Measurements from ENCODE around the gene XYLB. TPM values are rescaled to one million over a fixed set of nuclear protein-coding genes. Genes with fewer than 3 reads are reported as not detected.
A peak's percentile ranks its signal among the peaks of the same experiment; 100 is the strongest.

The XYLB gene
- total and polyA plus RNA-seq, 2 of the 13 experiments (the other 11 are each of a cell fraction or from before 2014, with no cell fraction given) = 25.9 to 30.0 TPM

- TF ChIP-seq, protein P1, sequence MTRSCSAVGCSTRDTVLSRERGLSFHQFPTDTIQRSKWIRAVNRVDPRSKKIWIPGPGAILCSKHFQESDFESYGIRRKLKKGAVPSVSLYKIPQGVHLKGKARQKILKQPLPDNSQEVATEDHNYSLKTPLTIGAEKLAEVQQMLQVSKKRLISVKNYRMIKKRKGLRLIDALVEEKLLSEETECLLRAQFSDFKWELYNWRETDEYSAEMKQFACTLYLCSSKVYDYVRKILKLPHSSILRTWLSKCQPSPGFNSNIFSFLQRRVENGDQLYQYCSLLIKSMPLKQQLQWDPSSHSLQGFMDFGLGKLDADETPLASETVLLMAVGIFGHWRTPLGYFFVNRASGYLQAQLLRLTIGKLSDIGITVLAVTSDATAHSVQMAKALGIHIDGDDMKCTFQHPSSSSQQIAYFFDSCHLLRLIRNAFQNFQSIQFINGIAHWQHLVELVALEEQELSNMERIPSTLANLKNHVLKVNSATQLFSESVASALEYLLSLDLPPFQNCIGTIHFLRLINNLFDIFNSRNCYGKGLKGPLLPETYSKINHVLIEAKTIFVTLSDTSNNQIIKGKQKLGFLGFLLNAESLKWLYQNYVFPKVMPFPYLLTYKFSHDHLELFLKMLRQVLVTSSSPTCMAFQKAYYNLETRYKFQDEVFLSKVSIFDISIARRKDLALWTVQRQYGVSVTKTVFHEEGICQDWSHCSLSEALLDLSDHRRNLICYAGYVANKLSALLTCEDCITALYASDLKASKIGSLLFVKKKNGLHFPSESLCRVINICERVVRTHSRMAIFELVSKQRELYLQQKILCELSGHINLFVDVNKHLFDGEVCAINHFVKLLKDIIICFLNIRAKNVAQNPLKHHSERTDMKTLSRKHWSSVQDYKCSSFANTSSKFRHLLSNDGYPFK (CRISPR knock-in tag; IDR thresholded peaks at IDR 0.05; ENCODE audit: borderline replicate concordance) = no peak
- 0 out of 2 replicates have a peak, but pooled peaks have one; percentile 57 for TF ChIP-seq ZMYM3 (CRISPR knock-in tag; IDR thresholded peaks at IDR 0.05)
- Histone ChIP-seq H3K4me2 (ENCODE audit: low read depth, low read length) (peak overlapping the region; percentile 94), H3K4me1 (ENCODE audit: insufficient read depth, low read length) (peaks cover 50% of the 10 kb centered on the region), H2AFZ (ENCODE audit: low read length) (no peak overlapping the region), H3K27ac (ENCODE audit: extremely low read length, insufficient read depth, low read length) (no peak overlapping the region), H3K9ac (ENCODE audit: insufficient read depth, low read depth, low read length) (no peak overlapping the region), H3K27me3 (ENCODE audit: control insufficient read depth in 1 of 2, insufficient read depth in 2 of 2, low read length in 2 of 2) (no peaks in the 10 kb centered on the region), H4K20me1 (ENCODE audit: insufficient read depth, low read length) (peaks cover 24% of the 10 kb centered on the region), H3K79me2 (ENCODE audit: insufficient read depth, low read length) (peaks cover 64% of the 10 kb centered on the region), H3K4me3 (replicated peaks in 1 of 3; ENCODE audit: insufficient read depth in 1 of 3, low read depth in 2 of 3, low read length in 3 of 3) (peak overlapping the region; percentile 11 to 100 (median 22); a peak in 4 of 6 replicates), H3K36me3 (replicated peaks in 1 of 2; ENCODE audit: control insufficient read depth in 1 of 2, insufficient read depth in 2 of 2, low read length in 2 of 2) (peaks cover 11 to 39% of the 10 kb centered on the region in 2 experiments), H3K9me3 (ENCODE audit: low read length) (no peaks in the 10 kb centered on the region)
- intact Hi-C loops (cut with micrococcal nuclease; ENCODE audit: unreplicated experiment) = no loop called here
- ChIA-PET POLR2A (interaction anchor here (1.1 kb wide), 1 partner anchor 212 kb away, joined by 3 read pairs; the partner anchor contains the start of gene ACAA1), CTCF (ENCODE audit: low intra/inter-chr PET ratio, low total read pairs) (no interaction called here)
- ATAC-seq (no peak), DNase-seq (ENCODE audit: low spot score) (no peak), FAIRE-seq (no peak)
- no TSS peak for BruUV-seq (replicated peaks)
- in situ Hi-C loops (cut with HindIII; ENCODE audit: extremely low pct_ligation_motif_present, low pct_unique_long_range_greater_than_20kb) = loop anchor here (5.0 kb wide), 1 partner anchor 133 kb away; no protein-coding TSS in a partner anchor
- WGBS (ENCODE audit: low lambda C conversion rate) = 97% methylated on average over 4 of the region's 4 CpGs
These were observed 2.3 kb downstream of the XYLB start for GRCh38 chr3:38348903-38349302.

DNA sequence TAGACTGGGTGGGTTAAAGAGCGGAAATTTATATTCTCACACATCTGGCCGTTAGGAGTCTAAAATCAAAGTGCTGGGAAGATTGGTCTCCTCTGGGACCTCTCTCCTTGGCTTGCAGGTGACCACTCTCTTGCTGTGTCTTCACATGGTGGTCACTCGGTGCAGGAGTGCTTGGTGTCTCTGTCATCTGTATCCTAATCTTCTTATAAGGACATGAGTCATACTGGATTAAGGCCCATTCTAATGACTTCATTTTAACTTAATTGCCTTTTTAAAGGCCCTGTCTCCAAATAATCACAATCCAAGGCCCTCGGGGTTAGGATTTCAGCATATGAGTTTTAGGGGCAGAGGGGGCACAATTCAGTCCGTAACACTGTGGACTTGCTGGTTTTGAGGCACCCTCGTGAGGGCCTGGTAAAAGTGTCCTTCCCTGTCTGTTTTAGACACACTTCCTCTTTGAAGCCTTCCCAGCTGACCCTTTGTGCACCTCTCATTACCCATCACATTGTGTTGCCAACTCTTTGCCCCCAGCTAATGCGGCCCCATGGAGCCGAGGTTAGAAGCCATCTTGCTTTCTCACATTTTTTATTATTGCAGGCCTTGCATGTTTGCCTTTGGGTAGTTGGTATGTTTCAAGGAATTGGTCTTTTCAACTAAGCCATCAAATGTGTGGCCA is 3.2 kb downstream of the XYLB start:
- no TSS peak for BruUV-seq (replicated peaks)
- H3K4me1 ChIP-seq (ENCODE audit: insufficient read depth, low read length) = peaks cover 50% of the 10 kb centered on the region
- peaks cover 13 to 40% of the 10 kb centered on the region in 2 experiments for H3K36me3 ChIP-seq (replicated peaks in 1 of 2; ENCODE audit: control insufficient read depth in 1 of 2, insufficient read depth in 2 of 2, low read length in 2 of 2)
- no peak overlapping the region for H3K9ac ChIP-seq (ENCODE audit: insufficient read depth, low read depth, low read length)
- 87% methylated on average over 8 of the region's 8 CpGs for WGBS (ENCODE audit: low lambda C conversion rate)
- CTCF ChIA-PET (ENCODE audit: low intra/inter-chr PET ratio, low total read pairs) = no interaction called here
- in situ Hi-C loops (cut with HindIII; ENCODE audit: extremely low pct_ligation_motif_present, low pct_unique_long_range_greater_than_20kb) (loop anchor here (5.0 kb wide), 1 partner anchor 132 kb away; no protein-coding TSS in a partner anchor), intact Hi-C loops (cut with micrococcal nuclease; ENCODE audit: unreplicated experiment) (no loop called here)
- TF ChIP-seq DNMT1 (CRISPR knock-in tag; IDR thresholded peaks at IDR 0.05) = no peak
- no peak for TF ChIP-seq ZNF225 (CRISPR knock-in tag; IDR thresholded peaks at IDR 0.05)
- TF ChIP-seq, protein P2, sequence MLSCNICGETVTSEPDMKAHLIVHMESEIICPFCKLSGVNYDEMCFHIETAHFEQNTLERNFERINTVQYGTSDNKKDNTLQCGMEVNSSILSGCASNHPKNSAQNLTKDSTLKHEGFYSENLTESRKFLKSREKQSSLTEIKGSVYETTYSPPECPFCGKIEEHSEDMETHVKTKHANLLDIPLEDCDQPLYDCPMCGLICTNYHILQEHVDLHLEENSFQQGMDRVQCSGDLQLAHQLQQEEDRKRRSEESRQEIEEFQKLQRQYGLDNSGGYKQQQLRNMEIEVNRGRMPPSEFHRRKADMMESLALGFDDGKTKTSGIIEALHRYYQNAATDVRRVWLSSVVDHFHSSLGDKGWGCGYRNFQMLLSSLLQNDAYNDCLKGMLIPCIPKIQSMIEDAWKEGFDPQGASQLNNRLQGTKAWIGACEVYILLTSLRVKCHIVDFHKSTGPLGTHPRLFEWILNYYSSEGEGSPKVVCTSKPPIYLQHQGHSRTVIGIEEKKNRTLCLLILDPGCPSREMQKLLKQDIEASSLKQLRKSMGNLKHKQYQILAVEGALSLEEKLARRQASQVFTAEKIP (CRISPR knock-in tag; IDR thresholded peaks at IDR 0.05; ENCODE audit: borderline replicate concordance) = no peak
- TF ChIP-seq NFIC (IDR thresholded peaks at IDR 0.05; ENCODE audit: low read length) = no peak
- TF ChIP-seq, protein P3, sequence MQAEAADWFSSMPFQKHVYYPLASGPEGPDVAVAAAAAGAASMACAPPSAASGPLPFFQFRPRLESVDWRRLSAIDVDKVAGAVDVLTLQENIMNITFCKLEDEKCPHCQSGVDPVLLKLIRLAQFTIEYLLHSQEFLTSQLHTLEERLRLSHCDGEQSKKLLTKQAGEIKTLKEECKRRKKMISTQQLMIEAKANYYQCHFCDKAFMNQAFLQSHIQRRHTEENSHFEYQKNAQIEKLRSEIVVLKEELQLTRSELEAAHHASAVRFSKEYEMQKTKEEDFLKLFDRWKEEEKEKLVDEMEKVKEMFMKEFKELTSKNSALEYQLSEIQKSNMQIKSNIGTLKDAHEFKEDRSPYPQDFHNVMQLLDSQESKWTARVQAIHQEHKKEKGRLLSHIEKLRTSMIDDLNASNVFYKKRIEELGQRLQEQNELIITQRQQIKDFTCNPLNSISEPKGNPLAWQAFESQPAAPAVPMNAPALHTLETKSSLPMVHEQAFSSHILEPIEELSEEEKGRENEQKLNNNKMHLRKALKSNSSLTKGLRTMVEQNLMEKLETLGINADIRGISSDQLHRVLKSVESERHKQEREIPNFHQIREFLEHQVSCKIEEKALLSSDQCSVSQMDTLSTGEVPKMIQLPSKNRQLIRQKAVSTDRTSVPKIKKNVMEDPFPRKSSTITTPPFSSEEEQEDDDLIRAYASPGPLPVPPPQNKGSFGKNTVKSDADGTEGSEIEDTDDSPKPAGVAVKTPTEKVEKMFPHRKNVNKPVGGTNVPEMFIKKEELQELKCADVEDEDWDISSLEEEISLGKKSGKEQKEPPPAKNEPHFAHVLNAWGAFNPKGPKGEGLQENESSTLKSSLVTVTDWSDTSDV (CRISPR knock-in tag; IDR thresholded peaks at IDR 0.05) = no peak
- peak overlapping the region in 2 of 3 experiments; percentile 28 to 32; a peak in 3 of 6 replicates for H3K4me3 ChIP-seq (replicated peaks in 1 of 3; ENCODE audit: insufficient read depth in 1 of 3, low read depth in 2 of 3, low read length in 3 of 3)
- ATAC-seq = no peak
- peaks cover 66% of the 10 kb centered on the region for H3K79me2 ChIP-seq (ENCODE audit: insufficient read depth, low read length)
- POLR2A ChIA-PET = no interaction called here
- peak overlapping the region; percentile 94 for H3K4me2 ChIP-seq (ENCODE audit: low read depth, low read length)
- H4K20me1 ChIP-seq (ENCODE audit: insufficient read depth, low read length) = peaks cover 24% of the 10 kb centered on the region
- H3K27ac ChIP-seq (ENCODE audit: extremely low read length, insufficient read depth, low read length) = no peak overlapping the region
- H2AFZ ChIP-seq (ENCODE audit: low read length) = no peak overlapping the region
- DNase-seq (ENCODE audit: low spot score) = no peak
- no peaks in the 10 kb centered on the region for H3K27me3 ChIP-seq (ENCODE audit: control insufficient read depth in 1 of 2, insufficient read depth in 2 of 2, low read length in 2 of 2)
- H3K9me3 ChIP-seq (ENCODE audit: low read length) = no peaks in the 10 kb centered on the region
- FAIRE-seq = no peak

All from HepG2 (cell line).